Astrocyte (in vitro differentiated cells and primary cell): ENCODE data around the gene CNGB1. TPM values are rescaled to one million over a fixed set of nuclear protein-coding genes. Genes with fewer than 3 reads are reported as not detected.

ENCODE experiments used
- DNase-seq: peaks from one replicate; pipeline ENCODE4 v3.0.0-alpha.2; 2010; ENCODE audit warnings: low read depth
- FAIRE-seq: peaks from 2 replicates; lab custom pipeline; 2011; peaks lifted over from hg19 to GRCh38; lab: Jason Lieb, UNC
- H2AFZ ChIP-seq: 2 replicates; pipeline ENCODE4 v1.6.0; 2012; ENCODE audit warnings: low read depth, low read length, inconsistent platforms
- H3K27ac ChIP-seq: 2 replicates; pipeline ENCODE4 v1.5.1; 2011; ENCODE audit warnings: low read depth, low read length, inconsistent platforms
- H3K27me3 ChIP-seq: 2 replicates; pipeline ENCODE4 v1.6.0; 2011; ENCODE audit warnings: low read length, inconsistent platforms; ENCODE audit not compliant: insufficient read depth
- H3K36me3 ChIP-seq: 2 replicates; pipeline ENCODE4 v1.5.1; 2011; ENCODE audit warnings: low read length, inconsistent platforms; ENCODE audit not compliant: insufficient read depth
- H3K4me1 ChIP-seq: 2 replicates; pipeline ENCODE4 v1.5.1; 2011; ENCODE audit warnings: low read length, inconsistent platforms; ENCODE audit not compliant: insufficient read depth
- H3K4me2 ChIP-seq: 2 replicates; pipeline ENCODE4 v1.6.0; 2012; ENCODE audit warnings: low read length, inconsistent platforms
- H3K4me3 ChIP-seq: 2 replicates; pipeline ENCODE4 v1.5.1; 2011; ENCODE audit warnings: low read depth, mild to moderate bottlenecking, low read length, inconsistent platforms; ENCODE audit not compliant: insufficient read depth
- H3K79me2 ChIP-seq: 2 replicates; pipeline ENCODE4 v1.6.0; 2012; ENCODE audit warnings: mild to moderate bottlenecking, low read length, inconsistent platforms; ENCODE audit not compliant: insufficient read depth
- H3K9ac ChIP-seq: 2 replicates; pipeline ENCODE4 v1.6.0; 2012; ENCODE audit warnings: mild to moderate bottlenecking, low read length, inconsistent platforms
- H3K9me3 ChIP-seq: 2 replicates; pipeline ENCODE4 v1.5.1; 2012; ENCODE audit warnings: low read depth, mild to moderate bottlenecking, low read length, inconsistent platforms; ENCODE audit not compliant: insufficient read depth
- H4K20me1 ChIP-seq: 2 replicates; pipeline ENCODE4 v1.6.0; 2012; ENCODE audit warnings: low read length, inconsistent platforms; ENCODE audit not compliant: insufficient read depth
- H3K27ac Mint-ChIP-seq: one replicate; pipeline ENCODE4 v1.8.0; 2021; ENCODE audit warnings: mild to moderate bottlenecking, mixed read lengths; ENCODE audit not compliant: unreplicated experiment
- H3K27me3 Mint-ChIP-seq: one replicate; pipeline ENCODE4 v1.8.0; 2021; ENCODE audit warnings: low read depth, mixed read lengths; ENCODE audit not compliant: unreplicated experiment
- H3K36me3 Mint-ChIP-seq: one replicate; pipeline ENCODE4 v1.8.0; 2021; ENCODE audit warnings: low read depth, mixed read lengths; ENCODE audit not compliant: unreplicated experiment
- H3K4me1 Mint-ChIP-seq: one replicate; pipeline ENCODE4 v1.8.0; 2021; ENCODE audit warnings: low read depth, mixed read lengths; ENCODE audit not compliant: unreplicated experiment
- H3K4me3 Mint-ChIP-seq: one replicate; pipeline ENCODE4 v1.8.0; 2021; ENCODE audit warnings: mild to moderate bottlenecking, moderate library complexity, mixed read lengths; ENCODE audit not compliant: unreplicated experiment
- H3K9me3 Mint-ChIP-seq: one replicate; pipeline ENCODE4 v1.8.0; 2021; ENCODE audit warnings: mild to moderate bottlenecking, mixed read lengths; ENCODE audit not compliant: unreplicated experiment
- EZH2 ChIP-seq: IDR thresholded peaks from 2 replicates; pipeline ENCODE4 v1.6.1; 2012; ENCODE audit warnings: mild to moderate bottlenecking, low read length, inconsistent platforms; ENCODE audit not compliant: insufficient read depth
- total RNA-seq: library from RNA; stranded (reverse); gene quantifications from 2 replicates; pipeline ENCODE4 v1.2.1, GENCODE V29; 2021
- TF ChIP-seq, protein P1 (sequence below): IDR thresholded peaks from 2 replicates; pipeline ENCODE4 v1.5.1; 2011; ENCODE audit warnings: low read depth, mild to moderate bottlenecking, inconsistent platforms, low read length, moderate library complexity; ENCODE audit not compliant: insufficient read depth

CNGB1 gene
- total RNA-seq, 1 donor from 2014 or later, result not detected

DNA sequence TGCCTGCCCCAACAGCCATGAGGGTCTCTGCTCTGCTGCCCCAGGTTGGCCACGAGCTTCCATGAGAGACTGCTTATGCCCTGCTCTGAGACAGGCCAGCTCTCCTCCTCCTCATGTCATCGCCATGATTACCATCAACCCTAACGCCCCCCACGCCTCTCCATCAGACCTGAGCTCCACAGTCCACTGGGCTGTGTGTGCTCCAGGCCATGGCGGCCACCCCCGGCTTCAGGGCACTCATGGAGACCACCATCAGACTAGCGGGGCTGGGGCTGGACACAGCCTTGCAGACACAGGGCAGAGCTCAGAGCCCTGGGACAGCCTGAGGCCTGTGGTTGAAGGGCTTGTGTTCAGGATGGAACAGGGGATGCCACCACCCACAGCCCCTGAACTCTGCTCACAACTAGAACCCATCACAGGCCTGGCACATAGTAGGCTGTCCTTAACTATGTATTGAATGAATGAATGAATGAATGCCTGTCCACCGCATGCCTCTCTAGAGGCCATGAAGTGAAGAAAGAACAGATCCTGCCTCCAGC is 14.6 kb downstream of the CNGB1 start:
- no peaks in the 10 kb centered on the region for H3K4me1 ChIP-seq
- H3K4me2 ChIP-seq, result no peak overlapping the region
- FAIRE-seq, result no peak
- no peak for DNase-seq
- H3K9me3 Mint-ChIP-seq, result no peaks in the 10 kb centered on the region
- no peak overlapping the region for H3K9ac ChIP-seq
- H4K20me1 ChIP-seq, result no peaks in the 10 kb centered on the region
- peaks cover 36% of the 10 kb centered on the region for H3K27me3 Mint-ChIP-seq
- H3K4me3 Mint-ChIP-seq, result no peak overlapping the region
- no peak for TF ChIP-seq EZH2
- TF ChIP-seq, protein P1, sequence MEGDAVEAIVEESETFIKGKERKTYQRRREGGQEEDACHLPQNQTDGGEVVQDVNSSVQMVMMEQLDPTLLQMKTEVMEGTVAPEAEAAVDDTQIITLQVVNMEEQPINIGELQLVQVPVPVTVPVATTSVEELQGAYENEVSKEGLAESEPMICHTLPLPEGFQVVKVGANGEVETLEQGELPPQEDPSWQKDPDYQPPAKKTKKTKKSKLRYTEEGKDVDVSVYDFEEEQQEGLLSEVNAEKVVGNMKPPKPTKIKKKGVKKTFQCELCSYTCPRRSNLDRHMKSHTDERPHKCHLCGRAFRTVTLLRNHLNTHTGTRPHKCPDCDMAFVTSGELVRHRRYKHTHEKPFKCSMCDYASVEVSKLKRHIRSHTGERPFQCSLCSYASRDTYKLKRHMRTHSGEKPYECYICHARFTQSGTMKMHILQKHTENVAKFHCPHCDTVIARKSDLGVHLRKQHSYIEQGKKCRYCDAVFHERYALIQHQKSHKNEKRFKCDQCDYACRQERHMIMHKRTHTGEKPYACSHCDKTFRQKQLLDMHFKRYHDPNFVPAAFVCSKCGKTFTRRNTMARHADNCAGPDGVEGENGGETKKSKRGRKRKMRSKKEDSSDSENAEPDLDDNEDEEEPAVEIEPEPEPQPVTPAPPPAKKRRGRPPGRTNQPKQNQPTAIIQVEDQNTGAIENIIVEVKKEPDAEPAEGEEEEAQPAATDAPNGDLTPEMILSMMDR, result no peak
- no peaks in the 10 kb centered on the region for H3K9me3 ChIP-seq
- no peak overlapping the region for H2AFZ ChIP-seq
- no peaks in the 10 kb centered on the region for H3K79me2 ChIP-seq
- no peaks in the 10 kb centered on the region for H3K36me3 ChIP-seq
- H3K27ac ChIP-seq, result no peak overlapping the region
- H3K27me3 ChIP-seq, result peaks cover 2% of the 10 kb centered on the region
- peaks cover 1% of the 10 kb centered on the region for H3K36me3 Mint-ChIP-seq
- H3K27ac Mint-ChIP-seq, result no peak overlapping the region
- no peak overlapping the region for H3K4me3 ChIP-seq
- no peaks in the 10 kb centered on the region for H3K4me1 Mint-ChIP-seq

DNA sequence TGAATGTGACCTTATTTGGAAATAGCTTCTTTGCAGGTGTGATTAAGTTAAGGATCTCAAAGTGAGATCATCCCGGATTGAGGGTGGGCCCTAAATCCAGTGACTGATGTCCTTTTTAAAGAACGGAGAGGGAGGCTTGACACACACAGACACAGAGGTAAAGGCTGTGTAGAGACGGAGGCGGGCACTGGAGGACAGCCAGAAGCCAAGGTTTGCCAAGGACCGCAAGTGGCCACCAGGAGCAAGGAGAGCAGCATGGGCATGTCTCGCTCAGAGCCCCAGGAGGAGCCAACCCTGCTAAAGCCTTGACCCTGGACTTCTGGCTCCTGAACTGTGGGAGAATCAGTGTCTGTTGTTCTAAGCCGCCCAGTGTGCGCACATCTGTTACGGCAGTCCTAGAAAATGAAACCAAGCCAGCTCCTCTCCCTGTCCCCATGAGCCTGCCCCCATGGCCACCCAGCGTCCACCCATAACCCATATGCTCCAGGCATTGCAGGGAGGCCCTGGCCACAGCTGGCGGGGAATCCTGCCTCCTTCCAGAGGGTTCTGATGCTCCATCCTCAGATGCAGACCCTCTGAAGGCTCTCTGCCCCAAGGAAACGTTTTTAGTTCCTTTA is 15.2 kb downstream of the CNGB1 start:
- no peak for FAIRE-seq

More for the DNA sequence above, 15.2 kb downstream of the CNGB1 start:
- no peaks in the 10 kb centered on the region for H3K79me2 ChIP-seq
- H2AFZ ChIP-seq, result no peak overlapping the region
- Mint-ChIP-seq H3K4me1 (no peaks in the 10 kb centered on the region), H3K36me3 (peaks cover 1% of the 10 kb centered on the region), H3K27ac (no peak overlapping the region), H3K27me3 (peaks cover 33% of the 10 kb centered on the region), H3K4me3 (no peak overlapping the region), H3K9me3 (no peaks in the 10 kb centered on the region)
- no peaks in the 10 kb centered on the region for H3K4me1 ChIP-seq
- H4K20me1 ChIP-seq, result no peaks in the 10 kb centered on the region
- H3K9ac ChIP-seq, result no peak overlapping the region
- H3K27me3 ChIP-seq, result peaks cover 2% of the 10 kb centered on the region
- H3K4me3 ChIP-seq, result no peak overlapping the region
- DNase-seq, result no peak
- no peak overlapping the region for H3K27ac ChIP-seq
- H3K36me3 ChIP-seq, result no peaks in the 10 kb centered on the region
- no peaks in the 10 kb centered on the region for H3K9me3 ChIP-seq
- no peak overlapping the region for H3K4me2 ChIP-seq
- TF ChIP-seq, protein P1, result no peak
- no peak for TF ChIP-seq EZH2
